Spleen (tissue), 7 donors: ENCODE results near the gene ARHGEF39.

Experiments
- POLR2A ChIP-seq, 3 donors: fragments of 450-650 bp; IDR thresholded peaks; one replicate each; pipeline ENCODE4 v1.5.1; 2017; ENCODE audit warnings: antibody characterized with exemption in 3 of 3, mild to moderate bottlenecking in 1 of 3
- POLR2AphosphoS5 ChIP-seq, 3 donors: sonication (generic); formaldehyde crosslinking; IDR thresholded peaks; one replicate each; pipeline ENCODE4 v1.5.1; 2017; ENCODE audit warnings: antibody characterized with exemption in 3 of 3
- TF ChIP-seq, protein P1 (sequence below), 11 experiments: fragments of 200-600 bp in 7 of 11; fragments of 450-650 bp in 4 of 11; sonication (generic) in 4 of 11; IDR thresholded peaks in 8 of 11; conservative IDR thresholded peaks in 3 of 11; 1 replicate in 7 of 11; 2 replicates in 4 of 11; pipeline versions ENCODE4 v1.4.0 to v1.8.0; 2016 to 2021; ENCODE audit warnings: antibody characterized with exemption in 11 of 11, inconsistent platforms in 4 of 11, mild to moderate bottlenecking in 1 of 11
- donor health status: DM: no; HTN: no; CAD: no; lungs with moderate emphysema.
- donor health status: DM: no; HTN: no; CAD: no.
- donor health status: DM: no; HTN: no; CAD: no.

DNA sequence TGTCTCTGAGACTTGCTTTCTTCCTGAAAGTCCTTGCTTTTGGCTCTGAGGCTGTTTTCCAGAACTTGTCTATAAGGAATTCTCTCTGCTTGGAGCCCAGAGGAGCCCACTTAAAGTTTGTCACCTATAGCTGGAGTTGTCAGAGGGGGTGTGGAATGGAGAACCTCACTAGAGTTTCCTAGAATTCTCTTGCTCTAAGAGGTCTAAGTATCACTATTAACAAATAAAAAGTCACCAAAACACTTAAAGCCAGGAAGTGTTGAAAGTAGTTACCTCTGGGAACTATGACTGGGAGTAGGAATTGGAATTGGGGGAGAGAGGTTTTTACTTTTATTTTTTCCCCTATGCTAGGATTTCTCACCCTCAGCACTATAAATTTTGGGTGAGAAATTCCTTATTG lies 29.3 kb downstream of the ARHGEF39 start:
- TF ChIP-seq POLR2A (IDR thresholded peaks at IDR 0.05) = no peak
- TF ChIP-seq, protein P1, sequence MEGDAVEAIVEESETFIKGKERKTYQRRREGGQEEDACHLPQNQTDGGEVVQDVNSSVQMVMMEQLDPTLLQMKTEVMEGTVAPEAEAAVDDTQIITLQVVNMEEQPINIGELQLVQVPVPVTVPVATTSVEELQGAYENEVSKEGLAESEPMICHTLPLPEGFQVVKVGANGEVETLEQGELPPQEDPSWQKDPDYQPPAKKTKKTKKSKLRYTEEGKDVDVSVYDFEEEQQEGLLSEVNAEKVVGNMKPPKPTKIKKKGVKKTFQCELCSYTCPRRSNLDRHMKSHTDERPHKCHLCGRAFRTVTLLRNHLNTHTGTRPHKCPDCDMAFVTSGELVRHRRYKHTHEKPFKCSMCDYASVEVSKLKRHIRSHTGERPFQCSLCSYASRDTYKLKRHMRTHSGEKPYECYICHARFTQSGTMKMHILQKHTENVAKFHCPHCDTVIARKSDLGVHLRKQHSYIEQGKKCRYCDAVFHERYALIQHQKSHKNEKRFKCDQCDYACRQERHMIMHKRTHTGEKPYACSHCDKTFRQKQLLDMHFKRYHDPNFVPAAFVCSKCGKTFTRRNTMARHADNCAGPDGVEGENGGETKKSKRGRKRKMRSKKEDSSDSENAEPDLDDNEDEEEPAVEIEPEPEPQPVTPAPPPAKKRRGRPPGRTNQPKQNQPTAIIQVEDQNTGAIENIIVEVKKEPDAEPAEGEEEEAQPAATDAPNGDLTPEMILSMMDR (IDR thresholded peaks at IDR 0.05 in 8 of 11, conservative IDR thresholded peaks at IDR 0.05 in 3 of 11) = no peak
- TF ChIP-seq POLR2AphosphoS5 (IDR thresholded peaks at IDR 0.05) = no peak
